CD14-positive monocyte (primary cell): ENCODE measurements around the gene TSPEAR. TPM values are rescaled to one million over a fixed set of nuclear protein-coding genes. Genes with fewer than 3 reads are reported as not detected.

Experiments
- DNase-seq, 3 donors: peaks; one replicate each; pipeline ENCODE4 v3.0.0-alpha.2; 2011 to 2022
- H2AFZ ChIP-seq: 2 replicates; pipeline ENCODE4 v1.6.0; 2012; ENCODE audit warnings: mild to moderate bottlenecking, low read depth, low read length, inconsistent platforms; ENCODE audit not compliant: insufficient read depth, poor library complexity, severe bottlenecking
- H3K27ac ChIP-seq, 2 donors: 1 replicate in 1 of 2; 2 replicates in 1 of 2; pipeline ENCODE4 v1.5.1; 2012 to 2013; ENCODE audit warnings: low read length in 2 of 2, control low read depth in 1 of 2, inconsistent platforms in 1 of 2, low read depth in 1 of 2, mild to moderate bottlenecking in 1 of 2
- H3K27me3 ChIP-seq, 2 donors: one replicate each; pipeline versions ENCODE4 v1.6.0 to v1.6.1; 2011 to 2013; ENCODE audit warnings: low read length in 2 of 2; ENCODE audit not compliant: control insufficient read depth in 2 of 2, insufficient read depth in 2 of 2
- H3K36me3 ChIP-seq, 2 donors: replicated peaks in 1 of 2; 1 replicate in 1 of 2; 2 replicates in 1 of 2; pipeline versions ENCODE4 v1.5.1 to v1.6.1; 2012 to 2013; ENCODE audit warnings: low read length in 2 of 2, control low read depth in 1 of 2, inconsistent platforms in 1 of 2, mild to moderate bottlenecking in 1 of 2; ENCODE audit not compliant: insufficient read depth in 2 of 2, control insufficient read depth in 1 of 2
- H3K4me1 ChIP-seq, 2 donors: 1 replicate in 1 of 2; 2 replicates in 1 of 2; pipeline versions ENCODE4 v1.5.1 to v1.6.1; 2012 to 2013; ENCODE audit warnings: low read length in 2 of 2, control low read depth in 1 of 2, inconsistent platforms in 1 of 2, mild to moderate bottlenecking in 1 of 2, moderate library complexity in 1 of 2; ENCODE audit not compliant: insufficient read depth in 2 of 2, control insufficient read depth in 1 of 2
- H3K4me2 ChIP-seq: replicated peaks from 2 replicates; pipeline ENCODE3; 2012; ENCODE audit warnings: low read length, moderate library complexity, mild to moderate bottlenecking; ENCODE audit not compliant: poor library complexity, severe bottlenecking; ENCODE audit errors: extremely low read depth
- H3K4me3 ChIP-seq, 3 experiments: fragments of 200-600 bp in 1 of 3; sonication (generic) in 1 of 3; replicated peaks in 1 of 3; 1 replicate in 2 of 3; 2 replicates in 1 of 3; pipeline ENCODE4 v1.5.1; 2011 to 2013; ENCODE audit warnings: low read length in 3 of 3, mild to moderate bottlenecking in 3 of 3, control low read depth in 2 of 3, low read depth in 2 of 3, inconsistent platforms in 1 of 3, moderate library complexity in 1 of 3
- H3K79me2 ChIP-seq: 2 replicates; pipeline ENCODE4 v1.6.0; 2012; ENCODE audit warnings: mild to moderate bottlenecking, control low read depth, inconsistent platforms, low read length, moderate library complexity; ENCODE audit not compliant: insufficient read depth
- H3K9ac ChIP-seq: 2 replicates; pipeline ENCODE4 v1.6.0; 2017; ENCODE audit warnings: low read length, mild to moderate bottlenecking; ENCODE audit not compliant: insufficient read depth, poor library complexity, severe bottlenecking
- H3K9me3 ChIP-seq, 2 donors: replicated peaks in 1 of 2; 1 replicate in 1 of 2; 2 replicates in 1 of 2; pipeline versions ENCODE4 v1.5.1 to v1.6.1; 2012 to 2013; ENCODE audit warnings: low read length in 2 of 2, control low read depth in 1 of 2; ENCODE audit not compliant: control insufficient read depth in 1 of 2, insufficient read depth in 1 of 2
- H4K20me1 ChIP-seq: 2 replicates; pipeline ENCODE4 v1.6.0; 2012; ENCODE audit warnings: mild to moderate bottlenecking, low read length, control low read depth, moderate library complexity; ENCODE audit not compliant: insufficient read depth
- H3K27ac Mint-ChIP-seq, 7 donors: one replicate each; pipeline ENCODE4 v1.8.0; 2020; ENCODE audit warnings: mild to moderate bottlenecking in 7 of 7, mixed read lengths in 7 of 7, moderate library complexity in 6 of 7, inconsistent platforms in 2 of 7
- H3K27me3 Mint-ChIP-seq, 3 donors: one replicate each; pipeline ENCODE4 v1.8.0; 2021 to 2022; ENCODE audit warnings: low read depth in 3 of 3, mild to moderate bottlenecking in 3 of 3, mixed read lengths in 3 of 3, moderate library complexity in 3 of 3, inconsistent platforms in 1 of 3
- H3K36me3 Mint-ChIP-seq, 2 donors: one replicate each; pipeline ENCODE4 v1.8.0; 2020; ENCODE audit warnings: mixed read lengths in 2 of 2, inconsistent platforms in 1 of 2, mild to moderate bottlenecking in 1 of 2
- H3K4me1 Mint-ChIP-seq: one replicate; pipeline ENCODE4 v1.8.0; 2020; ENCODE audit warnings: mild to moderate bottlenecking, mixed read lengths
- H3K4me3 Mint-ChIP-seq, 2 donors: one replicate each; pipeline ENCODE4 v1.8.0; 2020; ENCODE audit warnings: mild to moderate bottlenecking in 2 of 2, mixed read lengths in 2 of 2, moderate library complexity in 1 of 2
- H3K9me3 Mint-ChIP-seq, 7 donors: one replicate each; pipeline ENCODE4 v1.8.0; 2020 to 2022; ENCODE audit warnings: mixed read lengths in 7 of 7, mild to moderate bottlenecking in 6 of 7, moderate library complexity in 6 of 7, inconsistent platforms in 2 of 7
- CTCF ChIP-seq: fragments of 200-600 bp; IDR thresholded peaks from one replicate; pipeline ENCODE4 v1.8.0; 2022; ENCODE audit warnings: antibody characterized with exemption, mild to moderate bottlenecking
- WGBS: methylation state at CpG from one replicate; pipeline ENCODE4 v1.1.5; 2013; ENCODE audit warnings: missing lambda C conversion rate; ENCODE audit not compliant: insufficient coverage; 5-methylcytosine and 5-hydroxymethylcytosine counted together
- intact Hi-C, 2 donors: fragments of 100-400 bp; cut with micrococcal nuclease; formaldehyde crosslinking; loops; one replicate each; pipeline versions ENCODE4 v1.15.0 to v1.15.1; 2023
- polyA plus RNA-seq, 3 donors: library from polyadenylated mRNA; depleted of rRNA in 1 of 3; unstranded in 2 of 3; stranded (reverse) in 1 of 3; fragments of 300-500 nt in 2 of 3; fragments of >200 nt in 1 of 3; fragmentation: Illumina TruSeq in 2 of 3; gene quantifications; 1 replicate in 2 of 3; 2 replicates in 1 of 3; pipeline ENCODE4 v1.2.3, GENCODE V29; 2012 to 2021

Gene TSPEAR
- polyA plus RNA-seq, 3 donors = not detected

- Histone ChIP-seq H4K20me1 (no peaks in the 10 kb centered on the region), H3K4me2 (no peak overlapping the region), H3K9ac (no peak overlapping the region), H3K4me3 (no peak overlapping the region), H3K79me2 (no peaks in the 10 kb centered on the region), H3K4me1 (no peaks in the 10 kb centered on the region), H3K9me3 (peaks cover 41 to 60% of the 10 kb centered on the region in 2 donors), H3K27me3 (no peaks in the 10 kb centered on the region), H2AFZ (no peak overlapping the region), H3K27ac (no peak overlapping the region), H3K36me3 (no peaks in the 10 kb centered on the region)
- H3K4me3 Mint-ChIP-seq = no peak overlapping the region
- intact Hi-C loops = no loop called here
- H3K36me3 Mint-ChIP-seq = no peaks in the 10 kb centered on the region
- no peak for TF ChIP-seq CTCF
- no peak overlapping the region for H3K27ac Mint-ChIP-seq
- peaks cover 35 to 69% (median 56%) of the 10 kb centered on the region in 7 donors for H3K9me3 Mint-ChIP-seq
- peaks cover 2 to 4% (median 4%) of the 10 kb centered on the region in 3 donors for H3K27me3 Mint-ChIP-seq
- no peak for DNase-seq
- H3K4me1 Mint-ChIP-seq = no peaks in the 10 kb centered on the region
- WGBS = 100% methylated on average over 3 of the region's 3 CpGs
These were observed 27.2 kb upstream of the TSPEAR start for GRCh38 chr21:44738621-44739020.

- intact Hi-C loops = no loop called here
- DNase-seq = no peak
These were observed 26.5 kb upstream of the TSPEAR start for GRCh38 chr21:44737706-44738354.

More at GRCh38 chr21:44737706-44738354, 26.5 kb upstream of the TSPEAR start:
- Histone ChIP-seq H3K36me3 (no peaks in the 10 kb centered on the region), H3K9ac (no peak overlapping the region), H3K4me2 (no peak overlapping the region), H3K9me3 (peaks cover 41 to 61% of the 10 kb centered on the region in 2 donors), H3K4me3 (no peak overlapping the region), H3K27ac (no peak overlapping the region), H3K79me2 (no peaks in the 10 kb centered on the region), H3K27me3 (no peaks in the 10 kb centered on the region), H3K4me1 (no peaks in the 10 kb centered on the region), H4K20me1 (no peaks in the 10 kb centered on the region), H2AFZ (no peak overlapping the region)
- H3K4me1 Mint-ChIP-seq = no peaks in the 10 kb centered on the region
- TF ChIP-seq CTCF = no peak
- H3K27ac Mint-ChIP-seq = no peak overlapping the region
- H3K27me3 Mint-ChIP-seq = peaks cover 2 to 4% (median 4%) of the 10 kb centered on the region in 3 donors
- no peak overlapping the region for H3K4me3 Mint-ChIP-seq
- H3K9me3 Mint-ChIP-seq = peaks cover 39 to 69% (median 53%) of the 10 kb centered on the region in 7 donors
- no peaks in the 10 kb centered on the region for H3K36me3 Mint-ChIP-seq
- WGBS = 79% methylated on average over 3 of the region's 3 CpGs
